ENCODE results near the gene CTNNAL1. TPM values are rescaled to one million over a fixed set of nuclear protein-coding genes. Genes with fewer than 3 reads are reported as not detected.
"Not testable (repeated sequence)": the region's sequence is repeated elsewhere in the genome, so short reads cannot be mapped to it uniquely, and the experiment has no call there.

Gene CTNNAL1
- polyA plus RNA-seq, 1 of the 3 experiments (the other 2 are of a cell fraction) = 32.8 TPM

GRCh38 chr9:108924466-108924865, 88.8 kb downstream of the CTNNAL1 start:
- ChIA-PET CTCF (no interaction called here), POLR2A (no interaction called here)
- peaks cover 3% of the 10 kb centered on the region for H3F3A ChIP-seq (replicated peaks; ENCODE audit: insufficient read depth)
- H3K4me1 ChIP-seq (ENCODE audit: control insufficient read depth in 1 of 2, insufficient read depth in 2 of 2, low read depth in 1 of 2, low read length in 1 of 2) = no peaks in the 10 kb centered on the region
- no peak for DNase-seq
- H3K36me3 ChIP-seq (replicated peaks in 1 of 2; ENCODE audit: control insufficient read depth in 1 of 2, insufficient read depth in 2 of 2, low read length in 1 of 2) = peaks cover 56 to 85% of the 10 kb centered on the region in 2 experiments
- H3K9me2 ChIP-seq = no peaks in the 10 kb centered on the region
- H3K9ac ChIP-seq = no peak overlapping the region
- no peaks in the 10 kb centered on the region for H3K27me3 ChIP-seq (ENCODE audit: insufficient read depth)
- TF ChIP-seq FOXJ3 (CRISPR knock-in tag; IDR thresholded peaks at IDR 0.05) = no peak
- TF ChIP-seq YY1 (IDR thresholded peaks at IDR 0.05; ENCODE audit: low read depth) = no peak
- no peak for TF ChIP-seq JUND (IDR thresholded peaks at IDR 0.05)
- no peak for TF ChIP-seq FOXM1 (IDR thresholded peaks at IDR 0.05; ENCODE audit: low read depth)
- TF ChIP-seq EZH2phosphoT487 (IDR thresholded peaks at IDR 0.05; ENCODE audit: borderline replicate concordance, low read depth) = no peak
- no peaks in the 10 kb centered on the region; the same call in 1 of the 2 replicates for H3K79me2 ChIP-seq (ENCODE audit: insufficient read depth)
- no peak overlapping the region for H3K4me3 ChIP-seq (ENCODE audit: low read depth in 2 of 2, low read length in 1 of 2)
- no peak overlapping the region for H2AFZ ChIP-seq (ENCODE audit: low read depth)
- H3K4me2 ChIP-seq = no peak overlapping the region
- H3K27ac ChIP-seq (ENCODE audit: low read depth in 2 of 2, low read length in 1 of 2) = no peak overlapping the region
- no peaks in the 10 kb centered on the region for H3K9me3 ChIP-seq
- H4K20me1 ChIP-seq (ENCODE audit: insufficient read depth) = no peaks in the 10 kb centered on the region; the same call in 1 of the 2 replicates

- Histone ChIP-seq H2AFZ (ENCODE audit: low read depth) (no peak overlapping the region), H3K4me1 (ENCODE audit: control insufficient read depth in 1 of 2, insufficient read depth in 2 of 2, low read depth in 1 of 2, low read length in 1 of 2) (no peaks in the 10 kb centered on the region), H3K4me2 (no peak overlapping the region), H3K9ac (no peak overlapping the region), H3K9me3 (no peaks in the 10 kb centered on the region), H3K27me3 (ENCODE audit: insufficient read depth) (no peaks in the 10 kb centered on the region), H3K79me2 (ENCODE audit: insufficient read depth) (no peaks in the 10 kb centered on the region), H4K20me1 (ENCODE audit: insufficient read depth) (no peaks in the 10 kb centered on the region), H3F3A (replicated peaks; ENCODE audit: insufficient read depth) (peaks cover 2% of the 10 kb centered on the region), H3K27ac (ENCODE audit: low read depth in 2 of 2, low read length in 1 of 2) (no peak overlapping the region), H3K4me3 (ENCODE audit: low read depth in 2 of 2, low read length in 1 of 2) (no peak overlapping the region), H3K36me3 (replicated peaks in 1 of 2; ENCODE audit: control insufficient read depth in 1 of 2, insufficient read depth in 2 of 2, low read length in 1 of 2) (peaks cover 55 to 84% of the 10 kb centered on the region in 2 experiments), H3K9me2 (no peaks in the 10 kb centered on the region)
- no peak for TF ChIP-seq ELF1 (IDR thresholded peaks at IDR 0.05)
- ChIA-PET CTCF (no interaction called here), POLR2A (no interaction called here)
- WGBS (ENCODE audit: low lambda C conversion rate) = 88% methylated on average over 1 of the region's 1 CpG
- DNase-seq = no peak
These were observed 92.1 kb downstream of the CTNNAL1 start for GRCh38 chr9:108921200-108921599.

GRCh38 chr9:108920401-108920800, 92.9 kb downstream of the CTNNAL1 start:
- DNase-seq; H3K79me2 ChIP-seq (ENCODE audit: insufficient read depth); H3K4me2 ChIP-seq; H3K9me2 ChIP-seq; H2AFZ ChIP-seq (ENCODE audit: low read depth); CTCF ChIA-PET; H3K4me1 ChIP-seq (ENCODE audit: control insufficient read depth in 1 of 2, insufficient read depth in 2 of 2, low read depth in 1 of 2, low read length in 1 of 2); H3K27me3 ChIP-seq (ENCODE audit: insufficient read depth); H3K4me3 ChIP-seq (ENCODE audit: low read depth in 2 of 2, low read length in 1 of 2); H3K27ac ChIP-seq (ENCODE audit: low read depth in 2 of 2, low read length in 1 of 2); H3K9ac ChIP-seq; H3K9me3 ChIP-seq; H3F3A ChIP-seq (replicated peaks; ENCODE audit: insufficient read depth); POLR2A ChIA-PET; H4K20me1 ChIP-seq (ENCODE audit: insufficient read depth): not testable (repeated sequence)
- 82% methylated on average over 1 of the region's 1 CpG for WGBS (ENCODE audit: low lambda C conversion rate)
- H3K36me3 ChIP-seq (replicated peaks in 1 of 2; ENCODE audit: control insufficient read depth in 1 of 2, insufficient read depth in 2 of 2, low read length in 1 of 2) = peaks cover 51 to 84% of the 10 kb centered on the region in 2 experiments

- H3F3A ChIP-seq (replicated peaks; ENCODE audit: insufficient read depth) = peaks cover 2% of the 10 kb centered on the region
- POLR2A ChIA-PET = no interaction called here
- no peaks in the 10 kb centered on the region for H4K20me1 ChIP-seq (ENCODE audit: insufficient read depth)
- no peaks in the 10 kb centered on the region for H3K27me3 ChIP-seq (ENCODE audit: insufficient read depth)
- no peak overlapping the region for H3K4me2 ChIP-seq
- H3K9me2 ChIP-seq = no peaks in the 10 kb centered on the region
- TF ChIP-seq NRF1 (IDR thresholded peaks at IDR 0.05; ENCODE audit: low read depth, low read length) (no peak), EZH2phosphoT487 (IDR thresholded peaks at IDR 0.05; ENCODE audit: borderline replicate concordance, low read depth) (no peak), RAD21 (IDR thresholded peaks at IDR 0.05; ENCODE audit: low read length) (no peak), RCOR1 (IDR thresholded peaks at IDR 0.05; ENCODE audit: low read length) (no peak)
- no peak for DNase-seq
- no peaks in the 10 kb centered on the region for H3K79me2 ChIP-seq (ENCODE audit: insufficient read depth)
- H2AFZ ChIP-seq (ENCODE audit: low read depth) = no peak overlapping the region
- no peak overlapping the region for H3K27ac ChIP-seq (ENCODE audit: low read depth in 2 of 2, low read length in 1 of 2)
- no peak overlapping the region for H3K4me3 ChIP-seq (ENCODE audit: low read depth in 2 of 2, low read length in 1 of 2)
- 99% methylated on average over 6 of the region's 6 CpGs for WGBS (ENCODE audit: low lambda C conversion rate)
- H3K4me1 ChIP-seq (ENCODE audit: control insufficient read depth in 1 of 2, insufficient read depth in 2 of 2, low read depth in 1 of 2, low read length in 1 of 2) = no peaks in the 10 kb centered on the region
- H3K36me3 ChIP-seq (replicated peaks in 1 of 2; ENCODE audit: control insufficient read depth in 1 of 2, insufficient read depth in 2 of 2, low read length in 1 of 2) = peaks cover 48 to 83% of the 10 kb centered on the region in 2 experiments
- H3K9me3 ChIP-seq = no peaks in the 10 kb centered on the region
- CTCF ChIA-PET = no interaction called here
- no peak overlapping the region for H3K9ac ChIP-seq
These were observed 93.8 kb downstream of the CTNNAL1 start for GRCh38 chr9:108919517-108919916.

All from SK-N-SH (cell line).